ENCODE data around the gene HMGXB4. TPM values are rescaled to one million over a fixed set of nuclear protein-coding genes. Genes with fewer than 3 reads are reported as not detected.
"Not testable (repeated sequence)": the region's sequence is repeated elsewhere in the genome, so short reads cannot be mapped to it uniquely, and the experiment has no call there.

Gene HMGXB4
- total and polyA plus RNA-seq, 2 of the 8 experiments (the other 6 are each of a cell fraction or from before 2014, with no cell fraction given): 20.9 to 41.3 TPM

DNA sequence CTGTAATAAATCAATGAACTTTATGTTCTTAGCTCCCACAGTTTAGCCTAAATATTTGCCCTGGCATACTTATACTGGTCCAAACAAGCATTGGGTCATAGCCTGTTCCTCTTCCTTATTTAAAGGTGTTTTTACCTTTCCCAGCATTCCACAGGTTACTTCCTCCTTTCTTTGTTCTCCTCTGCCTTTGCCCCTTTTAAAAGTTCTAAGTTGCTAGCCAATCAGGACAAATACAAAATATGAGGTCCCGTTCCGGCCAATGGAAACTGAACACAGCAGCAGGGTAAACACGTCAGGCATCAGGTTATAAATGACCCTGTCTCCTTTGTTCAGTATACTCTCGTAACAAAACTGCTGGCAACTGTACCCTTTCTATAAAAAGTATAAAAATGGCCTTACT lies 12.8 kb upstream of the HMGXB4 start:
- H2AK5ac ChIP-seq (ENCODE audit: low read depth, low read length); H2BK15ac ChIP-seq (ENCODE audit: low read length); H3K4me3 ChIP-seq (ENCODE audit: extremely low read depth in 1 of 4, insufficient read depth in 2 of 4, low read depth in 3 of 4, low read length in 4 of 4); H3K9me3 ChIP-seq (ENCODE audit: insufficient read depth in 2 of 2, low read depth in 1 of 2, low read length in 1 of 2); POLR2A ChIA-PET (ENCODE audit: partially characterized antibody); H3K79me1 ChIP-seq (ENCODE audit: low read depth, low read length); H4K8ac ChIP-seq (ENCODE audit: extremely low read depth, insufficient read depth, low read length); H3K4ac ChIP-seq (replicated peaks; ENCODE audit: insufficient read length, low read depth, low read length); H2BK120ac ChIP-seq (replicated peaks; ENCODE audit: low read depth, low read length); H3K27me3 ChIP-seq (replicated peaks in 1 of 4; ENCODE audit: control insufficient read depth in 3 of 4, extremely low read depth in 1 of 4, insufficient read depth in 3 of 4, low read length in 3 of 4); H2BK5ac ChIP-seq (ENCODE audit: low read depth, low read length); H4K5ac ChIP-seq (ENCODE audit: insufficient read length, low read depth, low read length); H4K91ac ChIP-seq (replicated peaks; ENCODE audit: insufficient read length, low read length); H3K14ac ChIP-seq (ENCODE audit: insufficient read length); H3K23me2 ChIP-seq (ENCODE audit: low read depth, low read length); H3K79me2 ChIP-seq (ENCODE audit: control insufficient read depth in 1 of 2, insufficient read depth in 2 of 2, low read length in 2 of 2); H3K23ac ChIP-seq (ENCODE audit: insufficient read length); H3K4me2 ChIP-seq (ENCODE audit: insufficient read depth in 1 of 2, low read depth in 2 of 2, low read length in 2 of 2); H2BK12ac ChIP-seq (ENCODE audit: low read depth, low read length); H2BK20ac ChIP-seq (ENCODE audit: low read length); CTCF ChIA-PET (ENCODE audit: partially characterized antibody); H3K9ac ChIP-seq (replicated peaks in 1 of 4; ENCODE audit: extremely low read depth in 1 of 4, low read depth in 3 of 4, low read length in 3 of 4); H3K18ac ChIP-seq (ENCODE audit: extremely low read depth, low read length); H3K56ac ChIP-seq (replicated peaks; ENCODE audit: insufficient read length, low read depth, low read length); H4K20me1 ChIP-seq (replicated peaks in 1 of 2; ENCODE audit: control insufficient read depth in 1 of 2, insufficient read depth in 2 of 2, low read length in 2 of 2); DNase-seq (ENCODE audit: low read depth in 1 of 2, low spot score in 2 of 2); FAIRE-seq; H3K36me3 ChIP-seq (ENCODE audit: control insufficient read depth in 2 of 4, insufficient read depth in 4 of 4, low read length in 3 of 4); H3K4me1 ChIP-seq (replicated peaks in 1 of 4; ENCODE audit: control insufficient read depth in 3 of 4, insufficient read depth in 4 of 4, low read length in 3 of 4); H2AFZ ChIP-seq (ENCODE audit: low read length); H3K27ac ChIP-seq (ENCODE audit: low read depth, low read length): not testable (repeated sequence)
- WGBS, 2 experiments (ENCODE audit: extremely low coverage in 1 of 2, insufficient coverage in 1 of 2, insufficient read length in 1 of 2, insufficient replicate concordance in 2 of 2, low coverage in 1 of 2, low lambda C conversion rate in 2 of 2, missing lambda C conversion rate in 1 of 2): 88% methylated on average over 4 of the region's 4 CpGs; no CpG with 5 or more reads in 1 of the 2 experiments

All from H1 (cell line).